Measurements from ENCODE around the gene RBM39. TPM values are rescaled to one million over a fixed set of nuclear protein-coding genes. Genes with fewer than 3 reads are reported as not detected.
A peak's percentile ranks its signal among the peaks of the same experiment; 100 is the strongest.

Gene RBM39
- total RNA-seq, 1 donor from 2014 or later, result 488 TPM

DNA sequence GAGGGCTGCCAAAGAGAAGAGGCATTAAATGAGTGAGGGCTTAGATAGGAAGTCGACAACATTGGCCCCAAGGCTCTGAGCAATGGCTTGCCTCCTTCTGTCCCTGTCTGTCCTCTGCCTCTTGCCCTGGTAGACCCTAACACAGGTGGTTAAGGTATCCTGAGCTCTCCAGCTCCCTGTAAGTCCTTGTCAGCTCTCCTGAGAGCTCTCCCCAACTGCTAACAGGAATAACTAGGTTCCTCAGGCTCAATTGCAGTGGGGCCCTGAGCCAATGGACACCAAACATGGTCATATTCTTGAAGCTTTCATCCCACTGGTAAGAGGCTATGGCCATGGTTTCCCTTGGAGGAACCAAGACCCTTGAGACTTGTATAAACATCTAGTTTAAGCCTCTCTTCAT, 72.4 kb downstream of the RBM39 start:
- H3K36me3 Mint-ChIP-seq, result peaks cover 18% of the 10 kb centered on the region
- no peak overlapping the region for H3K4me3 Mint-ChIP-seq
- H3K4me1 Mint-ChIP-seq, result peaks cover 4% of the 10 kb centered on the region
- no peaks in the 10 kb centered on the region for H3K9me3 Mint-ChIP-seq
- no peak overlapping the region for H3K27ac Mint-ChIP-seq
- TF ChIP-seq CTCF (IDR thresholded peaks at IDR 0.05; ENCODE audit: unreplicated experiment), result no peak
- no peaks in the 10 kb centered on the region for H3K27me3 Mint-ChIP-seq (ENCODE audit: low read depth)
- DNase-seq (ENCODE audit: low spot score in 2 of 2, unreplicated experiment in 2 of 2), result no peak

DNA sequence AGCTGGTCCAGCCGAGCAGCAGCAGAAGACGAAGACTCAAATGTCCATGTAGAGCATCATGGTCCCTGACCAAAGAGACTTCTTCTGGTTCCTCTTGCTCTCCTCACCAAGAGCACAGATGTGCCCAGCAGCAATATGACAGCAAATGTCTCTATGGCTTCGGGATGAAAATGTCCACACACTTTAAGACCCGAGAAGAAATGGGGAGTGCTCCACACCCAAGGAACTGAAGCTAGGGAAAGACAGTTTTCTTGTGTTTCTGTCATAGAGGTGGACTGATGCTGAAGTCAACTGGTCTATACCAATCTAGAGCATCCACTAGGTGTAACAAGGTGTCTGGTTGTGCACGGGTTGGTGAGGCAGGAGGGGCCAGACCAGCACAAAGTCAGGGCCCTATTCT, 72.8 kb downstream of the RBM39 start:
- peaks cover 4% of the 10 kb centered on the region for H3K4me1 Mint-ChIP-seq
- TF ChIP-seq CTCF (IDR thresholded peaks at IDR 0.05; ENCODE audit: unreplicated experiment), result no peak
- H3K27ac Mint-ChIP-seq, result no peak overlapping the region
- no peaks in the 10 kb centered on the region for H3K9me3 Mint-ChIP-seq
- H3K27me3 Mint-ChIP-seq (ENCODE audit: low read depth), result no peaks in the 10 kb centered on the region
- peaks cover 18% of the 10 kb centered on the region for H3K36me3 Mint-ChIP-seq
- DNase-seq (ENCODE audit: low spot score in 2 of 2, unreplicated experiment in 2 of 2), result no peak
- H3K4me3 Mint-ChIP-seq, result no peak overlapping the region

- Mint-ChIP-seq H3K27me3 (ENCODE audit: low read depth) (no peaks in the 10 kb centered on the region), H3K27ac (peak overlapping the region; percentile 81), H3K4me3 (peak overlapping the region; percentile 13), H3K4me1 (peaks cover 33% of the 10 kb centered on the region), H3K36me3 (peaks cover 5% of the 10 kb centered on the region), H3K9me3 (no peaks in the 10 kb centered on the region)
- no peak for TF ChIP-seq CTCF (IDR thresholded peaks at IDR 0.05; ENCODE audit: unreplicated experiment)
- DNase-seq (ENCODE audit: low spot score in 2 of 2, unreplicated experiment in 2 of 2), result no peak
Observed at GRCh38 chr20:35665949-35666288, 76.1 kb downstream of the RBM39 start.

GRCh38 chr20:35664466-35665206, 77.4 kb downstream of the RBM39 start, which contains the start of the genes CPNE1 and RBM12:
Gene CPNE1 (minus strand): TSS chr20:35664900. CDS start chr20:35632923, 31,977 bp downstream.
Gene RBM12 (minus strand): TSS chr20:35664900. CDS start chr20:35655322, 9,578 bp downstream.
- Mint-ChIP-seq H3K9me3 (no peaks in the 10 kb centered on the region), H3K36me3 (peaks cover 4% of the 10 kb centered on the region), H3K4me1 (peaks cover 46% of the 10 kb centered on the region), H3K27ac (peak within 1 kb of the TSS; percentile 100), H3K27me3 (ENCODE audit: low read depth) (no peaks in the 10 kb centered on the region), H3K4me3 (peak within 1 kb of the TSS; percentile 95)
- DNase-seq (ENCODE audit: low spot score in 2 of 2, unreplicated experiment in 2 of 2), result peak; percentile 86 to 95
- no peak for TF ChIP-seq CTCF (IDR thresholded peaks at IDR 0.05; ENCODE audit: unreplicated experiment)

DNA sequence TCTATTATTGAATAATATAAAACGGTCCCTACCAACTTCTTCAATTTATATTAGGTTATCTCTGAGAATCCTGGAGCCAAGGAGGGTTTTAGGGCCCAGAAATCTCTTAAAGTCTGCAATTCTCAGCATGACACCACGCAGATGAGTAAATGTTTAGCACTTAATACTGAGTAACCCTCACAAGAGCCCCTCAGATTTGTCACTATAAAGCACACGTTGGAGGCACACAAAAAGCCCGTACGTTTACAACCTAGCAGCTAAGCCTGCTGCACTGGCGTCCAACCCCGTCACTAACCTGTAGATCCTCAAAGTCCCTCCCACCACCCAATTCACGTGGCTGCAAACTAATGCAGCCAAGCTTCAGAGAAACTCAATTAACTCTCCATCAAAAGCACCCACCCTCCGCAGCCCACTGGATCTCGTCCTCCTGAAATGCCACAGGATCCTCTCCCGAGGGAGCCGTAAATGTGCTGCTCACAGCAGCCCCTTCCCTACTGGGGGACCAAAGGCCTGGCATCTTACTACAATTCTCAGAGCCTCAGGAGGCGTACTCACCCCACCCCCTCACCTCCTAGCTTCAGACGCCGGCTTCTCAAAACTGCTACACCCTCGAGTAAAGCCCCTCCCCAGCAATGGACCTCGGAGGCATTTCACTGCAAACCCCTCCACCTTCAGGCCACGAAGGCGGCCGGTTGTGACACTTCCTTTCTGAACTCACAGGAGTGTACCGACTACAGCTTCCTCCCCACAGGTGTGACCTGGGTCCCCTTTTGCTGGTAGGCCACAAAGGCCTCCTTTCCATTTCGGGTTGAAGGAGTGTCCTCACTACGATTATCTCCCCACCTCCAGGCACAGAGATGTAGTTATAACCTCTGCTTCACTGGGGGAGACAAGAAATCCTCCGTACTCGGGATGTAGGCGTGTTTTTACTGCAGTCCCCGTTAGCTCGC, 78.3 kb downstream of the RBM39 start:
- peak in 1 of 2 experiments; percentile 42 for DNase-seq (ENCODE audit: low spot score in 2 of 2, unreplicated experiment in 2 of 2)
- Mint-ChIP-seq H3K9me3 (no peaks in the 10 kb centered on the region), H3K27me3 (ENCODE audit: low read depth) (no peaks in the 10 kb centered on the region), H3K27ac (peak overlapping the region; percentile 100), H3K4me1 (peaks cover 52% of the 10 kb centered on the region), H3K36me3 (peaks cover 4% of the 10 kb centered on the region), H3K4me3 (peak overlapping the region; percentile 95)
- no peak for TF ChIP-seq CTCF (IDR thresholded peaks at IDR 0.05; ENCODE audit: unreplicated experiment)

Data from mesothelial cell of epicardium (in vitro differentiated cells).